AG04449 (cell line): ENCODE data around the gene KRT84.

Experiments
- CTCF ChIA-PET: fragments of 350-600 bp; formaldehyde crosslinking; extraction: SDS; loops from one replicate; lab custom pipeline; 2021; ENCODE audit warnings: antibody characterized with exemption; lab: Yijun Ruan, JAX
- POLR2A ChIA-PET: fragments of 400-600, 350-600 bp; formaldehyde crosslinking; extraction: SDS; loops from one replicate; lab custom pipeline; 2020; ENCODE audit warnings: antibody characterized with exemption, inconsistent platforms; lab: Yijun Ruan, JAX
- DNase-seq: peaks from one replicate; pipeline ENCODE4 v3.0.0-alpha.2; 2010; ENCODE audit warnings: low read depth, low spot score
- H3K4me3 ChIP-seq: 2 replicates; pipeline ENCODE4 v1.5.1; 2011; ENCODE audit warnings: low read depth, mild to moderate bottlenecking, control low read depth, low read length
- TF ChIP-seq, protein P1 (sequence below): IDR thresholded peaks from one replicate; pipeline ENCODE4 v1.5.1; 2011; ENCODE audit warnings: mild to moderate bottlenecking, moderate library complexity, low read length, control low read depth, inconsistent platforms; ENCODE audit not compliant: insufficient read depth; ENCODE audit errors: missing control alignments

Gene KRT84

DNA sequence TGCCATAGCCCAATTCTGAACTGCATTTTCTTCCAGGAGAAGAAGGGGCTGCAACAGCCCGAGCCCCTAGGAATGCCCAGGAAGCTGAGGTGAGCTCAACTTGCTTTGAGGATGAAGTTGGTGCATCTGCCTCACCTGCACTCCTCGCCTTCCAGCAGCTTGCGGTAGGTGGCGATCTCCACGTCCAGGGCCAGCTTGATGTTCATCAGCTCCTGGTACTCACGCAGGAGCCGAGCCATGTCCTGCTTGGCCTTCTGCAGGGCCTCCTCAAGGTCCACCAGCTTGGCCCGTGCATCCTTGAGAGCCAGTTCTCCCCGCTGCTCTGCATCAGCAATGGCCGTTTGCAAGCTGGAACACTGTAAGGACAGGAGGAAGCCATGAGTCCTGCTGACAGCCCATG, 42.7 kb upstream of the KRT84 start:
- ChIA-PET CTCF (interaction anchor here (1.2 to 1.5 kb wide), 3 partner anchors 11 to 149 kb away, joined by 3 to 8 read pairs (median 3); no protein-coding TSS in a partner anchor), POLR2A (no interaction called here)
- no peak overlapping the region for H3K4me3 ChIP-seq
- TF ChIP-seq, protein P1, sequence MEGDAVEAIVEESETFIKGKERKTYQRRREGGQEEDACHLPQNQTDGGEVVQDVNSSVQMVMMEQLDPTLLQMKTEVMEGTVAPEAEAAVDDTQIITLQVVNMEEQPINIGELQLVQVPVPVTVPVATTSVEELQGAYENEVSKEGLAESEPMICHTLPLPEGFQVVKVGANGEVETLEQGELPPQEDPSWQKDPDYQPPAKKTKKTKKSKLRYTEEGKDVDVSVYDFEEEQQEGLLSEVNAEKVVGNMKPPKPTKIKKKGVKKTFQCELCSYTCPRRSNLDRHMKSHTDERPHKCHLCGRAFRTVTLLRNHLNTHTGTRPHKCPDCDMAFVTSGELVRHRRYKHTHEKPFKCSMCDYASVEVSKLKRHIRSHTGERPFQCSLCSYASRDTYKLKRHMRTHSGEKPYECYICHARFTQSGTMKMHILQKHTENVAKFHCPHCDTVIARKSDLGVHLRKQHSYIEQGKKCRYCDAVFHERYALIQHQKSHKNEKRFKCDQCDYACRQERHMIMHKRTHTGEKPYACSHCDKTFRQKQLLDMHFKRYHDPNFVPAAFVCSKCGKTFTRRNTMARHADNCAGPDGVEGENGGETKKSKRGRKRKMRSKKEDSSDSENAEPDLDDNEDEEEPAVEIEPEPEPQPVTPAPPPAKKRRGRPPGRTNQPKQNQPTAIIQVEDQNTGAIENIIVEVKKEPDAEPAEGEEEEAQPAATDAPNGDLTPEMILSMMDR = no peak
- DNase-seq = no peak

DNA sequence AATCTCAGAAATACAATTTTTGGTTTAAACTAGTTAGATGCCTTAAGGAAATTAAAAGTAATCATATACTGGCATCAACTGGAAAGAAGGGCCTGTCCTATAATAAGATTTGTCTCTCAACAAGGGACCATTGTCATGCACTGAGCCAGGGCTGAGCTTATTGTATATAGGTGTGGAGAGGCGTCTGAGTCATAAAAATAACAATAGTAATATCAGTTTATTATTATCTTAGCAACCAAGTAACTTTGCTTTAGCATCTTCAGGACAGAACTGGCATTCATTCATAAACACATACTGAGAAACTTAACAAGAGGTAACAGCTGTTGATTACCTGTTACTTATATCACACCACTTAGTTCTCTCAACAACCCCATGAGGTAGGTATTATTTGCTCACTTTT, 41.6 kb upstream of the KRT84 start:
- POLR2A ChIA-PET = no interaction called here
- no peak for DNase-seq
- CTCF ChIA-PET = interaction anchor here (1.0 to 1.5 kb wide), 4 partner anchors 10 to 148 kb away, joined by 3 to 8 read pairs (median 3); no protein-coding TSS in a partner anchor
- TF ChIP-seq, protein P1 = no peak
- H3K4me3 ChIP-seq = no peak overlapping the region

DNA sequence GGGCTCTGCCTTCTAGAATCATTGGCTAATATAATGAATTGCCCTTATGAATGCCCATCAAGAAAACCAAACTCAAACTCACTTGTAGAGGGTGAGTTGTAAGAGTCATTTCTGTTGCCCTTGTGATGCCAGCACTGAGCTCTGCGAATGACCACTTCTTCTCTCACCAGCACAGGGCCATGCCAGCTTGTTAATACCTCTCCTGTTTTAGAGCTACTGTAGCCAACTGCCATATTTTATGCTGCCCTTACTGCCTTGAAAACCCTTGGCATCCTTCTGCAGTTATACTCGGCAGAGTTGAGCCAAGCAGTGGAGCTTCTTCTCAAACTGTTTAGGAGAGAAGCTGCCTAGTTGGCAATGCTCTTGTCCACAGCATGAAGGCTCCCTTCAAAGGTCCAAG, 40.6 kb upstream of the KRT84 start:
- CTCF ChIA-PET = no interaction called here

DNA sequence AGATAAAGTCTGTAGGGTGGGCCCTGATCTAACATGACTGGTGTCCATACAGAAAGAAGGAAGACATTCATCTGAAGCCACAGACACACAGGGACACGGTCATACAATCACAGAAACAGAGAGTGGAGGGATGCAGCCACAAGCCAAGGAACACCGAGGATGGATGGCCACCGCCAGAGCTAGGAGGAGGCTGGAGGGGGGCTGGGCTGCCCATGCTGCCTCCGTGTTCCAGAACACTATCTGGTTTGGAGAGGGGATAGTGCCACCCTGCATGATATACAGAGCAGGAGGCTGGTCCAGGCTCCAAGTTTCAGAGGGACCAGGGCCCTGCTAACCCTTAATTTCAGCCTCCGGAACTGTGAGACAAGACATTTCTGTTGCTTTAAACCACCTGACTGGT, 40.0 kb upstream of the KRT84 start:
- POLR2A ChIA-PET = no interaction called here
- CTCF ChIA-PET = no interaction called here
- DNase-seq = no peak
- no peak overlapping the region for H3K4me3 ChIP-seq
- TF ChIP-seq, protein P1 = no peak

More for the DNA sequence above, 40.6 kb upstream of the KRT84 start:
- DNase-seq = no peak
- H3K4me3 ChIP-seq = no peak overlapping the region
- POLR2A ChIA-PET = no interaction called here
- TF ChIP-seq, protein P1 = no peak

DNA sequence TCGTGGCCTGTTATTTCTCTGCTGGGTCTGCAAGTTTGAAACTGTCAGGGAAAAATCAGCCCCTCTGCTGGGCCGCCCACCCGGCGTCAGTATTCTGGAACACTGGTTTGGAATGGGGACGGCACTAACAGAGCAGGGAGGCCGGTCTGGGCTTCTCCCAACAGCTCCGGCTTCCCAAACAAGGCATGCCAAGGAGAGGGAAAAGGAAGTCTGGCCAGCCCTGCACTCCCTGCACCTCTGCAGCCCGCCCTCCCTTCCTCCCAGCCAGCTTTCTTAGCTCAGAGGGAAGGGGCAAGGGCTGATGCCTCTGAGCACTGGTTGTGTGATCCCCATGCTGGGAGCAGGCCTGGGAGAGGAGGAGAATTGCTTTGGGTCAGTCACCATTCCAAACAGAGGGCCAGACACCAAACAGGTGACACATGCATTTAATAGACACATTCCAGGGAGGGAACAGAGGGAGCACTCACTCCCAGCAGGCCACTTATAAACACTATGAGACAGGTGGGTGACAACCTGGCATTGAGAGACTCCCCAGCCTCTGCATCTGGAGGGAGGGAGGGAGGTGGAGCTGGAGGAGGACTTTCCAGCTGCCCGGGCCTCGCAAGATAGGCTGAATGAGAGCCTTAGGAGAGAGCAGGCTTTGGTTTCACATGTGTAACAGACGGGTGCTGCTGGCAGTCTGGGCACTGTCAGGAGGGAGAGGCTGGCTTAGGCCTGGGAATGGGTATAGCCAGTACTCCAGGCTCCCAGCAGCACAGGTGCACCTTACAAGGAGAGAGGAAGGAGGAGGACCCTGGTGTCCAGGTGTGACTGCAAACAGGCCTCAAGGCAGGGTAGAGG, 38.4 kb upstream of the KRT84 start:
- POLR2A ChIA-PET = no interaction called here

DNA sequence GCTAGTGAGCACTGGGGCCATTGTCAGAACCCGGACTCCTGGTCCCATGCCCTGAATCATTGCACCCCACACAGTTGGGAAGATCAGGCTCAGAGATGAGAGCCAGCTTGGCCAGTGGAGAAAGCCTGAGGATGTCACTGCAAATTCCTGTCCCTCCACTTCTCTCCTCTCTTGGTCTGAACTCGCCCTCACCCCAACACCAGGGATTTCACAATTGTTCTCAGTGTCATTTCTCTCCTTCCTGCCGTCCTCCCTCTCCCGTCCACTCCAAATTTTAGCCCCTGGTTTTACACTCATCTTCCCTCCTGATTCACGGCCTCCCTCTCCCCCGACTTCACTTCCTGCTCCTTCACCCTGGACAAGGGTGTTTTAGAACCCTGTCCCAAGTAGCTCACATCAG, 37.6 kb upstream of the KRT84 start:
- ChIA-PET POLR2A (no interaction called here), CTCF (interaction anchor here (0.9 to 1.6 kb wide), 2 partner anchors 8 to 31 kb away, joined by 3 read pairs; no protein-coding TSS in a partner anchor)

More for the DNA sequence above, 38.4 kb upstream of the KRT84 start:
- CTCF ChIA-PET = no interaction called here
- TF ChIP-seq, protein P1 = no peak
- DNase-seq = no peak
- H3K4me3 ChIP-seq = no peak overlapping the region

More for the DNA sequence above, 37.6 kb upstream of the KRT84 start:
- no peak overlapping the region for H3K4me3 ChIP-seq
- TF ChIP-seq, protein P1 = no peak
- DNase-seq = no peak
